Liver (tissue), 3 donors: ENCODE measurements around the gene WNT2B.

Experiments
- CTCF ChIP-seq: fragments of 150-350 bp; IDR thresholded peaks from 2 replicates; pipeline ENCODE4 v1.5.1; 2017; ENCODE audit warnings: improper control_type of control experiment, low read depth, low read length; ENCODE audit not compliant: missing input control
- HNF4G ChIP-seq: IDR thresholded peaks from 2 replicates; pipeline ENCODE4 v1.6.1; 2016; ENCODE audit warnings: antibody characterized with exemption
- TAF1 ChIP-seq: conservative IDR thresholded peaks from 2 replicates; pipeline ENCODE4 v1.6.1; 2016; ENCODE audit warnings: antibody characterized with exemption, mild to moderate bottlenecking
- TF ChIP-seq, protein P1 (sequence below): IDR thresholded peaks from 2 replicates; pipeline ENCODE4 v1.6.1; 2016; ENCODE audit warnings: antibody characterized with exemption
- TF ChIP-seq, protein P2 (sequence below): IDR thresholded peaks from 2 replicates; pipeline ENCODE4 v1.6.1; 2016; ENCODE audit warnings: antibody characterized with exemption
- donor health status: healthy.
- donor health status: healthy.

- TF ChIP-seq CTCF (no peak), TAF1 (no peak), HNF4G (no peak)
- TF ChIP-seq, protein P1, sequence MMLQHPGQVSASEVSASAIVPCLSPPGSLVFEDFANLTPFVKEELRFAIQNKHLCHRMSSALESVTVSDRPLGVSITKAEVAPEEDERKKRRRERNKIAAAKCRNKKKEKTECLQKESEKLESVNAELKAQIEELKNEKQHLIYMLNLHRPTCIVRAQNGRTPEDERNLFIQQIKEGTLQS = no peak
- TF ChIP-seq, protein P2, sequence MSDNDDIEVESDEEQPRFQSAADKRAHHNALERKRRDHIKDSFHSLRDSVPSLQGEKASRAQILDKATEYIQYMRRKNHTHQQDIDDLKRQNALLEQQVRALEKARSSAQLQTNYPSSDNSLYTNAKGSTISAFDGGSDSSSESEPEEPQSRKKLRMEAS = no peak
Measured at GRCh38 chr1:112520166-112520565, 11.4 kb downstream of the WNT2B start.
